ENCODE data around the gene TMED4.
"Not testable (repeated sequence)": the region's sequence is repeated elsewhere in the genome, so short reads cannot be mapped to it uniquely, and the experiment has no call there.

Gene TMED4

GRCh38 chr7:44567884-44568283, 14.1 kb downstream of the TMED4 start:
- Histone ChIP-seq H3K27me3 (ENCODE audit: insufficient read depth, low read length) (no peaks in the 10 kb centered on the region), H3K79me2 (ENCODE audit: control insufficient read depth, insufficient read depth, low read length, unreplicated experiment) (peaks cover 17% of the 10 kb centered on the region), H2AFZ (ENCODE audit: low read length, unreplicated experiment) (no peak overlapping the region), H3K4me3 (ENCODE audit: low read depth, low read length) (no peak overlapping the region), H3K27ac (ENCODE audit: low read depth, low read length) (no peak overlapping the region), H3K4me1 (ENCODE audit: control insufficient read depth, insufficient read depth, low read length, unreplicated experiment) (peaks cover 10% of the 10 kb centered on the region), H3K36me3 (ENCODE audit: insufficient read depth, low read length) (peaks cover 46% of the 10 kb centered on the region)

DNA sequence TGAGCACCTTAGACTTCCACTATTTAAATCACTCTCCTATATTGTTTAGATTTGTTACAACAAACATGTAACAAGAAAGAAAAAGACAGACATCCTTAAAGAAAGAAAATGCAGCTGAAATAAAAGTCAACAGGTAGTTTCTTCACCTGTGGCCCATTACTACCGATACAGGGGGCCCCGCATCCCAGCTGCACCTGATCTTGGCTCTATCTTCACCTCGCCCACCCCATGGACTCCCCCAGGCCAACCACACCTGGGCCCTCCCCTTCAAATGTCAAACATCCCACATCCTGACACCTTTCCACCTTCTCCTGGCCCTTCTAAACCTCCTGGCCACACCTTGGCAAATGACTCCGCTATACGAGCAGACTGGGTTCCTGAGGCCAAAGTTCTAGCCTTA, 15.4 kb downstream of the TMED4 start:
- H3K4me3 ChIP-seq (ENCODE audit: low read depth, low read length), result no peak overlapping the region
- H2AFZ ChIP-seq (ENCODE audit: low read length, unreplicated experiment), result no peak overlapping the region
- H3K27ac ChIP-seq (ENCODE audit: low read depth, low read length), result no peak overlapping the region
- H3K36me3 ChIP-seq (ENCODE audit: insufficient read depth, low read length), result peaks cover 38% of the 10 kb centered on the region
- peaks cover 8% of the 10 kb centered on the region for H3K4me1 ChIP-seq (ENCODE audit: control insufficient read depth, insufficient read depth, low read length, unreplicated experiment)
- peaks cover 5% of the 10 kb centered on the region for H3K79me2 ChIP-seq (ENCODE audit: control insufficient read depth, insufficient read depth, low read length, unreplicated experiment)
- no peaks in the 10 kb centered on the region for H3K27me3 ChIP-seq (ENCODE audit: insufficient read depth, low read length)

DNA sequence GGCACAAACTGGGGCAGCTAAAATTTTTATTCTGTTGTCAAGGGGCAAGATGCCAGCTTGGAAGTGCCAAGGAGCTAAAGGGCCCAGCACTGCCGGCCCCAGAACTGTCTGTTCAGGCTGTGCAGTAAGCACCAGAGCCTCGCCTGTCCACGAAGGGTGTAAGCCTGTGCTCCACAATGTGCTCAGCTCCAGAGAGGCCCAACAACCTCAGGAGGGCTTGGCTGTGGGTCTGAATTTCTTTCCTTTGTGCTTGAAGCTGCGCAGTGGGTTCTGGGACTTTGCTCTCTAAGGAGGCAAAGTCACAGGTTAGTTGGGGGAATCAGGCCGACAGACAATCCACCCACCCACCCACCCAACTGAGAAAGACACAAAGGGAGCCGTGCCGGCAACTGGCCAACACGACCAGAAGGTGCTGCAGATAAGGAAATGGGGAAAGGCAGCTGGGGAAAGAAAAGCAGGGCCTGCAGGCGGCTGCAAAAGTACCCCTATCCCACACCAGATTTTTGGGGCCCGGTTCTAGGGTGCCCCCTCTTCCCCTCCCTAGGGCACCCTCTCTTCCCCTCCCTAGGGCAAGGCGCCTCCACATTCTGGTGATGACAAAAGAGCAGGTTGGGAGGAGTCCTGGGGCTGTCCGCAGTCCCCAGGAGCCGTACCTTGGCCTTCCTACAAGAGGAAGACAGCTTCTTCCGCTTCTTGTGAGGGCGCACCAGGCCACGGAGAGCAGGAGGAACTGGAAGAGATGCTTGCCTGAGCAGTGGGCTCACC, 16.1 kb downstream of the TMED4 start:
- Histone ChIP-seq H3K4me1 (ENCODE audit: control insufficient read depth, insufficient read depth, low read length, unreplicated experiment) (peaks cover 8% of the 10 kb centered on the region), H3K36me3 (ENCODE audit: insufficient read depth, low read length) (peaks cover 32% of the 10 kb centered on the region), H3K79me2 (ENCODE audit: control insufficient read depth, insufficient read depth, low read length, unreplicated experiment) (no peaks in the 10 kb centered on the region)

GRCh38 chr7:44565097-44565794, 16.8 kb downstream of the TMED4 start:
- H2AFZ ChIP-seq (ENCODE audit: low read length, unreplicated experiment), result no peak overlapping the region
- no peaks in the 10 kb centered on the region for H3K27me3 ChIP-seq (ENCODE audit: insufficient read depth, low read length)
- H3K4me1 ChIP-seq (ENCODE audit: control insufficient read depth, insufficient read depth, low read length, unreplicated experiment), result peaks cover 8% of the 10 kb centered on the region
- H3K4me3 ChIP-seq (ENCODE audit: low read depth, low read length), result no peak overlapping the region
- H3K79me2 ChIP-seq (ENCODE audit: control insufficient read depth, insufficient read depth, low read length, unreplicated experiment), result no peaks in the 10 kb centered on the region
- no peak overlapping the region for H3K27ac ChIP-seq (ENCODE audit: low read depth, low read length)
- peaks cover 32% of the 10 kb centered on the region for H3K36me3 ChIP-seq (ENCODE audit: insufficient read depth, low read length)

More for the DNA sequence above, 16.1 kb downstream of the TMED4 start:
- Histone ChIP-seq H2AFZ (ENCODE audit: low read length, unreplicated experiment) (no peak overlapping the region), H3K4me3 (ENCODE audit: low read depth, low read length) (no peak overlapping the region), H3K27ac (ENCODE audit: low read depth, low read length) (no peak overlapping the region), H3K27me3 (ENCODE audit: insufficient read depth, low read length) (no peaks in the 10 kb centered on the region)

- Histone ChIP-seq H3K27ac (ENCODE audit: low read depth, low read length) (no peak overlapping the region), H3K27me3 (ENCODE audit: insufficient read depth, low read length) (no peaks in the 10 kb centered on the region), H3K4me3 (ENCODE audit: low read depth, low read length) (no peak overlapping the region), H2AFZ (ENCODE audit: low read length, unreplicated experiment) (no peak overlapping the region), H3K79me2 (ENCODE audit: control insufficient read depth, insufficient read depth, low read length, unreplicated experiment) (no peaks in the 10 kb centered on the region), H3K4me1 (ENCODE audit: control insufficient read depth, insufficient read depth, low read length, unreplicated experiment) (peaks cover 8% of the 10 kb centered on the region), H3K36me3 (ENCODE audit: insufficient read depth, low read length) (peaks cover 26% of the 10 kb centered on the region)
These were observed 17.4 kb downstream of the TMED4 start for GRCh38 chr7:44564606-44565005.

DNA sequence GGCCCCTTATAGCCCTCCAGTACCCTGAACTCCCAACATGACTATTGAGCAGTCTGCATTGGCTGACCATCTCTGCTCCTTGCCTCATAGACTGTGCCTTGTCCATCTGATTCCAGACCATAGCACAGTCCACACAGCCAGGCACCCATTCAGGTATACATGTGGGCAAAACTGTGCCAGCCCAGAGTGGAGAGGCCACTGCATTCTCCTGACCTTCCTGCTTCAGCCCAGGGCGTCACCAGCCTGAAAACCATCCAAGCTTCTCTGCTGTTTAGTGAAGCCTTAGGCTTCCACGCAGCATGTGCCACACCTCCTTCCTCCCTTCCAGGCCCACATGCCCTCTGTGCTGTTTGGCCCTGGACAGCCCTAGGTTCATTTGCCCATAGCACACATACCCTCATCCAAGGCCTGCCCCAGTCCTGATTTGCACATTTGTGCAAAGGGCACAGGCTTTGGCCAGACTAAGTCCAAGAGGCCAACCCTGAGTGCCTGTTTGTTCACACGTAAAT, 18.8 kb downstream of the TMED4 start:
- Histone ChIP-seq H3K4me3 (ENCODE audit: low read depth, low read length) (no peak overlapping the region), H3K4me1 (ENCODE audit: control insufficient read depth, insufficient read depth, low read length, unreplicated experiment) (peaks cover 8% of the 10 kb centered on the region), H3K27me3 (ENCODE audit: insufficient read depth, low read length) (no peaks in the 10 kb centered on the region), H3K79me2 (ENCODE audit: control insufficient read depth, insufficient read depth, low read length, unreplicated experiment) (no peaks in the 10 kb centered on the region), H2AFZ (ENCODE audit: low read length, unreplicated experiment) (no peak overlapping the region), H3K27ac (ENCODE audit: low read depth, low read length) (no peak overlapping the region), H3K36me3 (ENCODE audit: insufficient read depth, low read length) (peaks cover 12% of the 10 kb centered on the region)

GRCh38 chr7:44562622-44562962, 19.4 kb downstream of the TMED4 start:
- not testable (repeated sequence) for H3K27ac ChIP-seq (ENCODE audit: low read depth, low read length); H3K4me1 ChIP-seq (ENCODE audit: control insufficient read depth, insufficient read depth, low read length, unreplicated experiment); H3K27me3 ChIP-seq (ENCODE audit: insufficient read depth, low read length); H3K79me2 ChIP-seq (ENCODE audit: control insufficient read depth, insufficient read depth, low read length, unreplicated experiment); H3K4me3 ChIP-seq (ENCODE audit: low read depth, low read length); H2AFZ ChIP-seq (ENCODE audit: low read length, unreplicated experiment); H3K36me3 ChIP-seq (ENCODE audit: insufficient read depth, low read length)

- Histone ChIP-seq H2AFZ (ENCODE audit: low read length, unreplicated experiment) (no peak overlapping the region), H3K79me2 (ENCODE audit: control insufficient read depth, insufficient read depth, low read length, unreplicated experiment) (no peaks in the 10 kb centered on the region), H3K4me1 (ENCODE audit: control insufficient read depth, insufficient read depth, low read length, unreplicated experiment) (peaks cover 8% of the 10 kb centered on the region), H3K27ac (ENCODE audit: low read depth, low read length) (no peak overlapping the region), H3K4me3 (ENCODE audit: low read depth, low read length) (no peak overlapping the region), H3K27me3 (ENCODE audit: insufficient read depth, low read length) (no peaks in the 10 kb centered on the region), H3K36me3 (ENCODE audit: insufficient read depth, low read length) (peaks cover 7% of the 10 kb centered on the region; the same call in 1 of the 2 replicates)
These were observed 19.9 kb downstream of the TMED4 start for GRCh38 chr7:44561962-44562621.

- Histone ChIP-seq H3K4me1 (ENCODE audit: control insufficient read depth, insufficient read depth, low read length, unreplicated experiment) (peaks cover 8% of the 10 kb centered on the region), H2AFZ (ENCODE audit: low read length, unreplicated experiment) (no peak overlapping the region), H3K27ac (ENCODE audit: low read depth, low read length) (no peak overlapping the region), H3K4me3 (ENCODE audit: low read depth, low read length) (no peak overlapping the region), H3K36me3 (ENCODE audit: insufficient read depth, low read length) (peaks cover 6% of the 10 kb centered on the region; the same call in 1 of the 2 replicates), H3K27me3 (ENCODE audit: insufficient read depth, low read length) (no peaks in the 10 kb centered on the region), H3K79me2 (ENCODE audit: control insufficient read depth, insufficient read depth, low read length, unreplicated experiment) (no peaks in the 10 kb centered on the region)
These were observed 20.6 kb downstream of the TMED4 start for GRCh38 chr7:44561481-44561880.

- no peaks in the 10 kb centered on the region for H3K27me3 ChIP-seq (ENCODE audit: insufficient read depth, low read length)
- H3K4me3 ChIP-seq (ENCODE audit: low read depth, low read length), result no peak overlapping the region
- 0 out of 2 replicates have a peak, but pooled peaks cover 4% of the 10 kb centered on the region for H3K36me3 ChIP-seq (ENCODE audit: insufficient read depth, low read length)
- no peak overlapping the region for H3K27ac ChIP-seq (ENCODE audit: low read depth, low read length)
- H3K4me1 ChIP-seq (ENCODE audit: control insufficient read depth, insufficient read depth, low read length, unreplicated experiment), result peaks cover 8% of the 10 kb centered on the region
- H2AFZ ChIP-seq (ENCODE audit: low read length, unreplicated experiment), result no peak overlapping the region
- no peaks in the 10 kb centered on the region for H3K79me2 ChIP-seq (ENCODE audit: control insufficient read depth, insufficient read depth, low read length, unreplicated experiment)
These were observed 22.5 kb downstream of the TMED4 start for GRCh38 chr7:44559485-44559884.

All from ACC112 (cell line).